ENCODE measurements around the gene TAF7.
"Not testable (repeated sequence)": the region's sequence is repeated elsewhere in the genome, so short reads cannot be mapped to it uniquely, and the experiment has no call there.

DNA sequence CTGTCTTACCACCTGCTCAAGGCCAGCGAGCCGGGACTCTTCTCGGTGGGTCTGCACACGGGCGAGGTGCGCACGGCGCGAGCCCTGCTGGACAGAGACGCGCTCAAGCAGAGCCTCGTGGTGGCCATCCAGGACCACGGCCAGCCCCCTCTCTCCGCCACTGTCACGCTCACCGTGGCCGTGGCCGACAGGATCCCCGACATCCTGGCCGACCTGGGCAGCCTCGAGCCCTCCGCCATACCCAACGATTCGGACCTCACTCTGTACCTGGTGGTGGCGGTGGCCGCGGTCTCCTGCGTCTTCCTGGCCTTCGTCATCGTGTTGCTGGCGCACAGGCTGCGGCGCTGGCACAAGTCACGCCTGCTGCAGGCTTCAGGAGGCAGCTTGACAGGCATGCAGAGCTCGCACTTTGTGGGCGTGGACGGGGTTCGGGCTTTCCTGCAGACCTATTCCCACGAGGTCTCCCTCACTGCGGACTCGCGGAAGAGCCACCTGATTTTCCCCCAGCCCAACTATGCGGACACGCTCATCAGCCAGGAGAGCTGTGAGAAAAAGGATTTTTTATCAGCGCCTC lies 20.3 kb upstream of the TAF7 start:
- TF ChIP-seq, protein P1, sequence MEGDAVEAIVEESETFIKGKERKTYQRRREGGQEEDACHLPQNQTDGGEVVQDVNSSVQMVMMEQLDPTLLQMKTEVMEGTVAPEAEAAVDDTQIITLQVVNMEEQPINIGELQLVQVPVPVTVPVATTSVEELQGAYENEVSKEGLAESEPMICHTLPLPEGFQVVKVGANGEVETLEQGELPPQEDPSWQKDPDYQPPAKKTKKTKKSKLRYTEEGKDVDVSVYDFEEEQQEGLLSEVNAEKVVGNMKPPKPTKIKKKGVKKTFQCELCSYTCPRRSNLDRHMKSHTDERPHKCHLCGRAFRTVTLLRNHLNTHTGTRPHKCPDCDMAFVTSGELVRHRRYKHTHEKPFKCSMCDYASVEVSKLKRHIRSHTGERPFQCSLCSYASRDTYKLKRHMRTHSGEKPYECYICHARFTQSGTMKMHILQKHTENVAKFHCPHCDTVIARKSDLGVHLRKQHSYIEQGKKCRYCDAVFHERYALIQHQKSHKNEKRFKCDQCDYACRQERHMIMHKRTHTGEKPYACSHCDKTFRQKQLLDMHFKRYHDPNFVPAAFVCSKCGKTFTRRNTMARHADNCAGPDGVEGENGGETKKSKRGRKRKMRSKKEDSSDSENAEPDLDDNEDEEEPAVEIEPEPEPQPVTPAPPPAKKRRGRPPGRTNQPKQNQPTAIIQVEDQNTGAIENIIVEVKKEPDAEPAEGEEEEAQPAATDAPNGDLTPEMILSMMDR (IDR thresholded peaks at IDR 0.05; ENCODE audit: insufficient read depth, low read length, poor library complexity, severe bottlenecking): not testable (repeated sequence)
- TF ChIP-seq EZH2phosphoT487 (conservative IDR thresholded peaks at IDR 0.05; ENCODE audit: low read length): not testable (repeated sequence)

Data from SU-DHL-6 (cell line).